Neural progenitor cell (in vitro differentiated cells): ENCODE results near the gene NUP62.

Experiments
- EZH2phosphoT487 ChIP-seq: fragments of 200-600 bp; sonication (generic); IDR thresholded peaks from 2 replicates; pipeline ENCODE4 v1.6.1; 2017; ENCODE audit warnings: antibody characterized with exemption
- TF ChIP-seq, protein P1 (sequence below): fragments of 200-600 bp; sonication (generic); IDR thresholded peaks from 2 replicates; pipeline ENCODE4 v1.5.1; 2017; ENCODE audit warnings: antibody characterized with exemption, mild to moderate bottlenecking

DNA sequence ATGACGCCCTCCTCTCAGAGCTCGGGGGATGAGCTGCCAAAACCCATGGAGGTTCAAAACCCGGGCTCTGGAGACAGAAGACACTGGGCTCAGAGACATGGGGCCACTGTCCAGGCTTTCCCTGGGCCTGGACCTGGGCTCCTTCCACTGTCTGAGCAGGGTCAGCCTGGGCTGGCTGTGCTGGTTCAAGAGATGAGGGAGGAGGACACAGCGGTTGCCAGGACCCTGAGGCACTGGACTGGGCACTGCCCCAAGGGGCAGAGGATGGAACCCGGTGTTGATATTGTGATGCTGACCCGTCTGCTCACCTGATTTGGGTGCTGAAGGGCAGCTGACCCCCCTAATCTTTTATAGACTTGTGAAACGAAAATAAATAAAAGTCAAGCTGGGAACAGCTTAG, 45.7 kb upstream of the NUP62 start:
- TF ChIP-seq EZH2phosphoT487 = no peak
- TF ChIP-seq, protein P1, sequence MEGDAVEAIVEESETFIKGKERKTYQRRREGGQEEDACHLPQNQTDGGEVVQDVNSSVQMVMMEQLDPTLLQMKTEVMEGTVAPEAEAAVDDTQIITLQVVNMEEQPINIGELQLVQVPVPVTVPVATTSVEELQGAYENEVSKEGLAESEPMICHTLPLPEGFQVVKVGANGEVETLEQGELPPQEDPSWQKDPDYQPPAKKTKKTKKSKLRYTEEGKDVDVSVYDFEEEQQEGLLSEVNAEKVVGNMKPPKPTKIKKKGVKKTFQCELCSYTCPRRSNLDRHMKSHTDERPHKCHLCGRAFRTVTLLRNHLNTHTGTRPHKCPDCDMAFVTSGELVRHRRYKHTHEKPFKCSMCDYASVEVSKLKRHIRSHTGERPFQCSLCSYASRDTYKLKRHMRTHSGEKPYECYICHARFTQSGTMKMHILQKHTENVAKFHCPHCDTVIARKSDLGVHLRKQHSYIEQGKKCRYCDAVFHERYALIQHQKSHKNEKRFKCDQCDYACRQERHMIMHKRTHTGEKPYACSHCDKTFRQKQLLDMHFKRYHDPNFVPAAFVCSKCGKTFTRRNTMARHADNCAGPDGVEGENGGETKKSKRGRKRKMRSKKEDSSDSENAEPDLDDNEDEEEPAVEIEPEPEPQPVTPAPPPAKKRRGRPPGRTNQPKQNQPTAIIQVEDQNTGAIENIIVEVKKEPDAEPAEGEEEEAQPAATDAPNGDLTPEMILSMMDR = no peak
